Measurements from ENCODE around the gene GTPBP10.
"Not testable (repeated sequence)": the region's sequence is repeated elsewhere in the genome, so short reads cannot be mapped to it uniquely, and the experiment has no call there.

The GTPBP10 gene

GRCh38 chr7:90345595-90346335 is 751 bp upstream of the GTPBP10 start:
- TF ChIP-seq EZH2phosphoT487 (IDR thresholded peaks at IDR 0.05; ENCODE audit: borderline replicate concordance, low read length) (no peak), CTCF (IDR thresholded peaks at IDR 0.05; ENCODE audit: low read depth, low read length, poor library complexity, severe bottlenecking) (no peak)
- H3K4me1 ChIP-seq (ENCODE audit: control insufficient read depth, low read length): peaks cover 19% of the 10 kb centered on the region
- no peaks in the 10 kb centered on the region for H3K9me2 ChIP-seq (replicated peaks; ENCODE audit: control insufficient read depth, low read length)
- no peaks in the 10 kb centered on the region for H3K27me3 ChIP-seq (ENCODE audit: control insufficient read depth, low read length)
- peak overlapping the region; percentile 80 for H3K4me2 ChIP-seq (ENCODE audit: low read length)
- H3K79me2 ChIP-seq (ENCODE audit: control insufficient read depth, low read length): peaks cover 48% of the 10 kb centered on the region
- H3F3A ChIP-seq (ENCODE audit: control insufficient read depth, insufficient read depth): peaks cover 5% of the 10 kb centered on the region; the same call in 1 of the 2 replicates
- peak overlapping the region; percentile 58 for H3K27ac ChIP-seq (ENCODE audit: low read depth, low read length)
- peaks cover 9% of the 10 kb centered on the region; the same call in 1 of the 2 replicates for H3K9me3 ChIP-seq (ENCODE audit: control insufficient read depth, insufficient read depth, low read length)
- H4K20me1 ChIP-seq (ENCODE audit: control insufficient read depth, insufficient read depth, low read depth, low read length): no peaks in the 10 kb centered on the region
- H3K36me3 ChIP-seq (ENCODE audit: control insufficient read depth, low read length): peaks cover 33% of the 10 kb centered on the region
- peak overlapping the region; percentile 84 for H3K4me3 ChIP-seq (ENCODE audit: low read length)

GRCh38 chr7:90347759-90348158 is 1.2 kb downstream of the GTPBP10 start:
- peaks cover 46% of the 10 kb centered on the region for H3K36me3 ChIP-seq (ENCODE audit: control insufficient read depth, low read length)
- H3K79me2 ChIP-seq (ENCODE audit: control insufficient read depth, low read length): peaks cover 68% of the 10 kb centered on the region
- peaks cover 19% of the 10 kb centered on the region for H3K4me1 ChIP-seq (ENCODE audit: control insufficient read depth, low read length)
- TF ChIP-seq EZH2phosphoT487 (IDR thresholded peaks at IDR 0.05; ENCODE audit: borderline replicate concordance, low read length): no peak
- no peak for TF ChIP-seq CTCF (IDR thresholded peaks at IDR 0.05; ENCODE audit: low read depth, low read length, poor library complexity, severe bottlenecking)
- peak overlapping the region; percentile 80 for H3K4me2 ChIP-seq (ENCODE audit: low read length)
- peak overlapping the region; percentile 58 for H3K27ac ChIP-seq (ENCODE audit: low read depth, low read length)
- H3K27me3 ChIP-seq (ENCODE audit: control insufficient read depth, low read length): no peaks in the 10 kb centered on the region
- peaks cover 5% of the 10 kb centered on the region; the same call in 1 of the 2 replicates for H3F3A ChIP-seq (ENCODE audit: control insufficient read depth, insufficient read depth)
- H4K20me1 ChIP-seq (ENCODE audit: control insufficient read depth, insufficient read depth, low read depth, low read length): no peaks in the 10 kb centered on the region
- H3K4me3 ChIP-seq (ENCODE audit: low read length): peak overlapping the region; percentile 84
- no peaks in the 10 kb centered on the region for H3K9me2 ChIP-seq (replicated peaks; ENCODE audit: control insufficient read depth, low read length)
- peaks cover 9% of the 10 kb centered on the region; the same call in 1 of the 2 replicates for H3K9me3 ChIP-seq (ENCODE audit: control insufficient read depth, insufficient read depth, low read length)

- Histone ChIP-seq H3K36me3 (ENCODE audit: control insufficient read depth, low read length) (peaks cover 61% of the 10 kb centered on the region), H3F3A (ENCODE audit: control insufficient read depth, insufficient read depth) (no peaks in the 10 kb centered on the region), H3K9me3 (ENCODE audit: control insufficient read depth, insufficient read depth, low read length) (peaks cover 9% of the 10 kb centered on the region; the same call in 1 of the 2 replicates), H3K27me3 (ENCODE audit: control insufficient read depth, low read length) (no peaks in the 10 kb centered on the region), H3K27ac (ENCODE audit: low read depth, low read length) (no peak overlapping the region), H4K20me1 (ENCODE audit: control insufficient read depth, insufficient read depth, low read depth, low read length) (no peaks in the 10 kb centered on the region), H3K4me3 (ENCODE audit: low read length) (no peak overlapping the region), H3K9me2 (replicated peaks; ENCODE audit: control insufficient read depth, low read length) (no peaks in the 10 kb centered on the region), H3K4me1 (ENCODE audit: control insufficient read depth, low read length) (peaks cover 19% of the 10 kb centered on the region), H3K79me2 (ENCODE audit: control insufficient read depth, low read length) (peaks cover 82% of the 10 kb centered on the region), H3K4me2 (ENCODE audit: low read length) (no peak overlapping the region)
- TF ChIP-seq CTCF (IDR thresholded peaks at IDR 0.05; ENCODE audit: low read depth, low read length, poor library complexity, severe bottlenecking) (no peak), EZH2phosphoT487 (IDR thresholded peaks at IDR 0.05; ENCODE audit: borderline replicate concordance, low read length) (no peak)
Observed at GRCh38 chr7:90349305-90349704, 2.8 kb downstream of the GTPBP10 start.

GRCh38 chr7:90350032-90350431 is 3.5 kb downstream of the GTPBP10 start:
- Histone ChIP-seq H3K36me3 (ENCODE audit: control insufficient read depth, low read length) (peaks cover 68% of the 10 kb centered on the region), H3K79me2 (ENCODE audit: control insufficient read depth, low read length) (peaks cover 85% of the 10 kb centered on the region), H3K4me1 (ENCODE audit: control insufficient read depth, low read length) (peaks cover 19% of the 10 kb centered on the region)
- H3F3A ChIP-seq (ENCODE audit: control insufficient read depth, insufficient read depth); H3K4me2 ChIP-seq (ENCODE audit: low read length); H3K27me3 ChIP-seq (ENCODE audit: control insufficient read depth, low read length); H3K27ac ChIP-seq (ENCODE audit: low read depth, low read length); H3K9me2 ChIP-seq (replicated peaks; ENCODE audit: control insufficient read depth, low read length); H3K9me3 ChIP-seq (ENCODE audit: control insufficient read depth, insufficient read depth, low read length); H3K4me3 ChIP-seq (ENCODE audit: low read length); H4K20me1 ChIP-seq (ENCODE audit: control insufficient read depth, insufficient read depth, low read depth, low read length): not testable (repeated sequence)

Data from DOHH2 (cell line).